Skeletal muscle tissue (tissue), 4 donors: Measurements from ENCODE around the gene ZFAND5. TPM values are rescaled to one million over a fixed set of nuclear protein-coding genes. Genes with fewer than 3 reads are reported as not detected.

Experiments used
- H3K27ac ChIP-seq: one replicate; pipeline ENCODE4 v1.7.0; 2013; ENCODE audit warnings: mild to moderate bottlenecking, low read depth, low read length, inconsistent platforms
- H3K27me3 ChIP-seq, 3 donors: one replicate each; pipeline ENCODE4 v1.7.0; 2013; ENCODE audit warnings: low read length in 3 of 3; ENCODE audit not compliant: control insufficient read depth in 3 of 3, insufficient read depth in 3 of 3
- H3K36me3 ChIP-seq, 3 donors: one replicate each; pipeline ENCODE4 v1.7.0; 2013; ENCODE audit warnings: low read length in 3 of 3; ENCODE audit not compliant: control insufficient read depth in 3 of 3, insufficient read depth in 3 of 3
- H3K4me1 ChIP-seq, 3 donors: one replicate each; pipeline ENCODE4 v1.7.0; 2013; ENCODE audit warnings: low read length in 3 of 3, mild to moderate bottlenecking in 3 of 3; ENCODE audit not compliant: control insufficient read depth in 3 of 3, insufficient read depth in 3 of 3
- H3K4me3 ChIP-seq, 3 donors: one replicate each; pipeline ENCODE4 v1.7.0; 2013; ENCODE audit warnings: low read length in 3 of 3
- H3K9ac ChIP-seq, 3 donors: one replicate each; pipeline ENCODE4 v1.7.0; 2013; ENCODE audit warnings: low read length in 3 of 3, mild to moderate bottlenecking in 3 of 3, moderate library complexity in 2 of 3, low read depth in 1 of 3
- H3K9me3 ChIP-seq, 3 donors: one replicate each; pipeline ENCODE4 v1.7.0; 2013; ENCODE audit warnings: low read length in 3 of 3; ENCODE audit not compliant: control insufficient read depth in 3 of 3
- total RNA-seq: library from RNA; depleted of rRNA; stranded (reverse); fragments of >200 nt; gene quantifications from one replicate; pipeline ENCODE4 v1.2.3, GENCODE V29; 2014
- donor health status: Osteomylitis.

The ZFAND5 gene
- total RNA-seq, 1 donor from 2014 or later = 104 TPM

DNA sequence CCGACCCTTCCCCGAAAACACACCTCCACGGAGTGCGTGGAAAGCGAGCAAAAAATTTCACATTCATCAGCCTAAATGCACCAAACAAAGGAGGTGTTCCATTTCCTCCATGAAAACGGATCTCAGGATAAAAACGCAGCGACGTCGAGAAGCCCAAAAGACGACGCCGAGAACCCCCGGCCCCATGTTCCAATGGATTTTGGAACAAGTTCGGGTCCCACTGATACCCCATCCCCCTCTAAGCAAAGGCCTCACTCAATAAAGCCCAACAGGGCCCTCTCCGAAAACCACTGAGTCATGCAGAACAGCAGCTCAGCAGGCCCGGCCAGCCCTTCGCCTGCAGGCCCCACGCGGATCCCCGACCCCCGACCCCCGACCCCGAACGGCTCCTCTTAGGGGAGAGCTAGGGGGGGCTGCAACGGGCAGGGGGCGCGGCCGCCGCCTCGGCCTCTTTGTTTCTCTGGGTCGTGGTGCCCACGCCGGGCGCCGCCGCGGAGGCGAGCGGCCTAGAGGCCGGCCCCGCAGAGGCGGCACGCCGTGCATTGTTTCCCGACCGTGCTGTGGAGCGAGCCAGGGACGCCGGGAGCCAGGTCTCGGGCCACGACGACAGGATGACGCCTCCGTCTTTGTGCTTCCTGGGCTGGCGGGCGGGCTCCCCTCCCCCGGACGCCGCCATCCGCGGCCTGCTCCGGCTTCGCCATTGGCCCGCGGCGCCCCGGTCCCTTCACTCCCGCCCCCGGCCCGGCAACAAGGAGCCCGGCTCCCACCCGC is 915 bp downstream of the ZFAND5 start:
- Histone ChIP-seq H3K4me3 (peak overlapping the region; percentile 71 to 93 (median 86)), H3K9me3 (no peaks in the 10 kb centered on the region), H3K4me1 (peaks cover 24 to 30% (median 24%) of the 10 kb centered on the region in 3 donors), H3K27ac (peak overlapping the region; percentile 100), H3K27me3 (no peaks in the 10 kb centered on the region), H3K9ac (peak overlapping the region; percentile 93 to 99 (median 96)), H3K36me3 (peaks cover 2 to 17% (median 15%) of the 10 kb centered on the region in 3 donors)

DNA sequence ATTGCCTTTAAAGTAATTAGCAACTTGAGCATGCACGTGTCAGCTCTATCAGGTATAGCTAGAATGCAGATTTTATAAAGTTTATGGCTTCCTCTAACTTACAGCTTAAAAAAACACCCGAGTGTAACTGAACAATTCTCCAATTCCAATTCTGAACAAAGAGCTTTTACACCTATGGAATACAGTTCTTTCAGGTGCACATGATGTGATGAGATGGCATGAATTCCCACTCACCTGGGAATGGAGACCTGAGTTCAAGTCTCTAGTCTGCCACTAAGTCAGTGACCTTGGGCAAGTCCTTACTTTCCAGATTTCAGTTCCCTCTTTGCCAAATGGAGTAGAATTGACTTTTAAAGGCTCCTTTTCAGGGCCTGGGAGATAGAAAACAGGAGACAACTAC is 1.8 kb downstream of the ZFAND5 start:
- Histone ChIP-seq H3K9ac (peak overlapping the region; percentile 93 to 99 (median 96)), H3K4me3 (peak overlapping the region; percentile 71 to 93 (median 86)), H3K36me3 (peaks cover 2 to 26% (median 22%) of the 10 kb centered on the region in 3 donors), H3K4me1 (peaks cover 31 to 38% (median 33%) of the 10 kb centered on the region in 3 donors), H3K27ac (peak overlapping the region; percentile 100), H3K9me3 (no peaks in the 10 kb centered on the region), H3K27me3 (no peaks in the 10 kb centered on the region)

DNA sequence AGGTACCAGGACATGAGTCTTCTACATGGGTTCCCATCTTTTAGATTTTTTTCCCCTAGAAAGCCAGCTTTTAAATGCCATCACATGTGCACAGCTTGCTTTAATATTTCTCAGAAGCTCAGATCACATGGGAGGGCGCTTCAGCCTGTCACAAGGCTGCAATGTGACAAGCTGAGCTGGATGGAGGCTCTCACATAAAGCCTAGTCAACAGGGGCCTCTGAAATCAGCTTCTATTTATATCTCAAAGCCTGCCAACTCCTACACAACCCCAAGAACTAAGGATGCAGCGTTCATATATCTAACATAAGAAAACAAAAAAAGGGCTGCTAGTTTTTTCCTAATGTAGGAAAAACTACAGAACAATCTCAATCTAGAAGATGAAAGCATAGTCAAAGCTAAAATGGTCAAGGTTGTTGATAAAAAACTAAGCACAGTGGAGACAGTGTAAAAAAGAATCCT is 2.3 kb downstream of the ZFAND5 start:
- Histone ChIP-seq H3K9ac (peak overlapping the region; percentile 93 to 99 (median 96)), H3K4me3 (peak overlapping the region; percentile 71 to 93 (median 86)), H3K27me3 (no peaks in the 10 kb centered on the region), H3K9me3 (no peaks in the 10 kb centered on the region), H3K4me1 (peaks cover 36 to 43% (median 38%) of the 10 kb centered on the region in 3 donors), H3K36me3 (peaks cover 2 to 30% (median 27%) of the 10 kb centered on the region in 3 donors), H3K27ac (peak overlapping the region; percentile 100)

DNA sequence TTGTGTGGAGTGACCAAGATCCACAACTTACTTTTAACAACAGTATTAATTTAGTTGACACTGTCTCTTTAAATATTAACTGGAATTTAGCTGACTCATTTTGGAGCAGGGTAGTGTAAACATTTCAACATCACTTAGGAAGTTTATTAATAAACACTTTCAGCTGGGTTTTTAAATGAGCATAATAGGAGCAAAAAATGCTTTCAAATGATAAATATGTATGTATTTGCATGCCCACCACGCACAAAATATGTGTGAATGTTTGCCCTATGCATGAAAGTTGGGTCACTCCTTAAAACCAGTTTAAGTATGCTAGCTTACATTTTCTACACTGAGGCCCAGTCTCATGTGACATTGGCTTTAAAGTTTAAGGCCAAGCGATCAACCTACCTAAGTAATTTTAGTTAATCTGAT is 2.9 kb downstream of the ZFAND5 start:
- Histone ChIP-seq H3K36me3 (peaks cover 2 to 31% (median 30%) of the 10 kb centered on the region in 3 donors), H3K27ac (peak overlapping the region; percentile 100), H3K9me3 (no peaks in the 10 kb centered on the region), H3K4me1 (peaks cover 39 to 49% (median 43%) of the 10 kb centered on the region in 3 donors), H3K9ac (peak overlapping the region; percentile 40 to 93 (median 86)), H3K4me3 (peak overlapping the region; percentile 71 to 93 (median 86)), H3K27me3 (no peaks in the 10 kb centered on the region)

DNA sequence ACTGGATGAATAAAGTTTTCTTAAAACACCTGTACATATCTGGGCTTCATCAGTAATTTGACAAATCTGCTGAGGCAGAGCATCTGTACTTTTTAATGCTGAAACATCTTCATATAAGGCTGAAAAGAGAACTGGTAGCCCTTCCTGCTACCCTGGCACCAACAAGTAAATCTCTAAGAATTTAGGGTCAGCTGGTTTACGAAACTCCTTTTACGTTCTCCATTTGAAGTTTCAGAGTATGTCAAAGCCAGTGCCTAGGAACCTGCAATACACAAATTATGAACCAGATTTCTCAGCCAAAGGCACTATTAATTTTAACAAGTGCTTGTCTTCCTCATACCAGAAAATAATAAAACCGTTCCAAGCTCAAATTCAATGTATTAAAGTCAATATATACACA is 3.8 kb downstream of the ZFAND5 start:
- Histone ChIP-seq H3K27ac (peak overlapping the region; percentile 100), H3K9me3 (no peaks in the 10 kb centered on the region), H3K4me1 (peaks cover 39 to 57% (median 52%) of the 10 kb centered on the region in 3 donors), H3K4me3 (peak overlapping the region; percentile 71 to 93 (median 86)), H3K9ac (peak overlapping the region; percentile 40 to 93 (median 86)), H3K36me3 (peaks cover 4 to 40% (median 35%) of the 10 kb centered on the region in 3 donors), H3K27me3 (no peaks in the 10 kb centered on the region)

DNA sequence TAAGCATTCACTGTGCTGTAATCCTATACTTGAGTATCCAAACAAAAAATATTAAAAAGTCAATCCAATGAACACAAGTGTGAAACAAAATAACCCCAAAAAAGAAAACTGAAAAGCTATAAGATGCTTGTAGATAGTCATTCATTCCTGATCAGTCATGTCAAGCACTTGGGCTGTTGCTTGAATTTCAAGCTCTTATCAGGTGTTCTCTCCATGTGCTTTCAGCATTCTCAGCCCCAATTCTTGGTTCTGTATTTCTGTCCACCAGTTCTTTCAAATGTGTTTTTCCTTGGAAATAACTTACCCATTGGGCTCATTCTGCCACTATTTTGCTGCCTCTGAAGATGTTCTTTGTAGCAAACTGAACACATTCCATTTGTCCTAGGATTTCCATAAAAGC is 4.7 kb downstream of the ZFAND5 start:
- H3K4me3 ChIP-seq = peak overlapping the region in 1 of 3 donors; percentile 71
- peak overlapping the region; percentile 100 for H3K27ac ChIP-seq
- H3K27me3 ChIP-seq = no peaks in the 10 kb centered on the region
- peak overlapping the region in 1 of 3 donors; percentile 40 for H3K9ac ChIP-seq
- H3K4me1 ChIP-seq = peaks cover 35 to 62% (median 55%) of the 10 kb centered on the region in 3 donors
- H3K9me3 ChIP-seq = no peaks in the 10 kb centered on the region
- peaks cover 8 to 49% (median 43%) of the 10 kb centered on the region in 3 donors for H3K36me3 ChIP-seq

DNA sequence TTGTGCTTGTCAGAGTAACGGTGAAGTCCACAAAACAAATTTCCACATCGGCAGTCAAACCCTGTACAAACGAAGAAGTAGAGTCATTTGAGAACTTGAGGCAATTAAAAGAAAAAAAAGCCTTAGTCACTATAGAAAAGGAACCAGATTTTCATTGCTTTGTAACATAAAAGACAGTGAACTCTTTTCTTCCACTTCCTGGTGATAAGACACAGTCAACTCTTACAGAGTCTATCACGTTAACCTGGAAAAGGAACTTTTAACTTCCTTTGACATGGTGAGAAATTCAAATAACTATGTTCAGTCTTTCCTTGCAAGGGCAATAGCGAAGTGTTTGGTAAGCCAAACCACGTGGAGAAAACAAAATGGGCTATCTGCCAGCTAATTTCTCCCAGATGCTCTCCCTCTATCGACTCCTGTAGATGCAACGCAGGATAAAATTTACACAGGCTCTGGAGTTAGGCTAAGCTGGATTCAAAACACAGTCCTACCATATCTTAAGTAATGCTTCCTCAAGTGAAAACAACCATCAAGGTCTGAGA is 8.9 kb downstream of the ZFAND5 start:
- Histone ChIP-seq H3K9me3 (no peaks in the 10 kb centered on the region), H3K36me3 (peaks cover 17 to 63% (median 58%) of the 10 kb centered on the region in 3 donors), H3K27ac (no peak overlapping the region), H3K4me3 (no peak overlapping the region), H3K27me3 (no peaks in the 10 kb centered on the region), H3K4me1 (peaks cover 39 to 63% (median 57%) of the 10 kb centered on the region in 3 donors), H3K9ac (no peak overlapping the region)

DNA sequence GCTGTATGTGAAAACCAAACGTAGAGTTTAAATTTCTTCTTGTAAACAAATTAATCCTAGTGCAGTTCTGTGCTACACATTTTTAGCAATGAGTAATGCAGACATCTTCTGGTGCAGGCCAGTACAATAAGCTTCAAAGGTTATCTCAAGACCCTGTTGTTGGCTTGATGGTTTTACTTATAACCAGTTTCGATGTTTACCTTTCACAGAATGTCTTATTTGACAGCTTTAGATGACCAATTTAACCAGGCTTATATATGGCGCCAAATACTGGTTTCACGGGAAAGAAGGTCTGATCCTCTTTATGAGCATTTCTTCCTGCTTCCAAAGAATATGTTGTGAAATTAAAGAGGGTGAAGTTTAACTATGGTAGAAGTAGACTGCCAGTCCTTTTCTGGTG is 9.9 kb downstream of the ZFAND5 start:
- no peak overlapping the region for H3K4me3 ChIP-seq

DNA sequence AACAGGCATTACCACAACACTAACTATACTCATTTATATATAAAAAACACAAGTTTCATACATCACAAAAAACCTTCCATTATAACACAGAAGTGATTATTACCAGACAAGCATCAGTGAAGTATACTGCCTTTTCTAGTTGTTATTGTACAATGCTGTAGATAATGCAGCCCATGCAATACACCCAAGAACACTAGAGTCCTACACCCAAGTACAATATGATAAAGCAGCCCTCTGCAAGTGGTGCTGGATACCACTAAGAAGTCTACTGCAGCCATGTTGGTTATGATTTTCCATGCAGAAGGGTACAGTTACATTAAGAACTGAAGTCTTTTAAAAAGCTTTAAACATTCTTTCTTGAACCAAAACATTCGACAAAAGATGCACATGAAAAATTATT is 10.3 kb downstream of the ZFAND5 start:
- Histone ChIP-seq H3K9ac (no peak overlapping the region), H3K9me3 (no peaks in the 10 kb centered on the region), H3K27me3 (no peaks in the 10 kb centered on the region), H3K4me3 (no peak overlapping the region), H3K36me3 (peaks cover 17 to 54% (median 51%) of the 10 kb centered on the region in 3 donors), H3K27ac (no peak overlapping the region), H3K4me1 (peaks cover 28 to 50% (median 49%) of the 10 kb centered on the region in 3 donors)

More for the DNA sequence above, 9.9 kb downstream of the ZFAND5 start:
- Histone ChIP-seq H3K27me3 (no peaks in the 10 kb centered on the region), H3K36me3 (peaks cover 17 to 58% (median 55%) of the 10 kb centered on the region in 3 donors), H3K9ac (no peak overlapping the region), H3K4me1 (peaks cover 32 to 54% (median 53%) of the 10 kb centered on the region in 3 donors), H3K9me3 (no peaks in the 10 kb centered on the region), H3K27ac (no peak overlapping the region)
